CD4-positive, alpha-beta T cell (primary cell): ENCODE measurements around the gene MAP7D1. TPM values are rescaled to one million over a fixed set of nuclear protein-coding genes. Genes with fewer than 3 reads are reported as not detected.
"Not testable (repeated sequence)": the region's sequence is repeated elsewhere in the genome, so short reads cannot be mapped to it uniquely, and the experiment has no call there.

Experiments
- ATAC-seq: fragments of 200-7000 bp; cut with Tn5 transposase; one replicate; pipeline ENCODE4 v1.10.0; 2022; ENCODE audit warnings: mild to moderate bottlenecking; ENCODE audit not compliant: poor library complexity
- CTCF ChIA-PET: fragments of 350-600 bp; sonication (Branson Sonifier 250); formaldehyde crosslinking; loops from one replicate; lab custom pipeline; 2021; ENCODE audit warnings: antibody characterized with exemption, inconsistent platforms; lab: Charles Lee
- POLR2A ChIA-PET: fragments of 350-600 bp; sonication (Branson Sonifier 250); formaldehyde crosslinking; loops from one replicate; lab custom pipeline; 2021; ENCODE audit warnings: antibody characterized with exemption, inconsistent platforms; lab: Charles Lee
- DNase-seq, 14 experiments: peaks; one replicate each; pipeline ENCODE4 v3.0.0-alpha.2; 2013 to 2020; ENCODE audit warnings: mixed read lengths in 2 of 14
- H3K27ac ChIP-seq, 2 donors: one replicate each; pipeline versions ENCODE4 v1.5.1 to v1.7.0; 2013; ENCODE audit warnings: low read length in 2 of 2, low read depth in 1 of 2, mild to moderate bottlenecking in 1 of 2
- H3K27me3 ChIP-seq, 2 experiments: 1 replicate in 1 of 2; 2 replicates in 1 of 2; pipeline versions ENCODE4 v1.6.1 to v1.7.0; 2013; ENCODE audit warnings: low read length in 2 of 2, control low read depth in 1 of 2, mild to moderate bottlenecking in 1 of 2, moderate library complexity in 1 of 2; ENCODE audit not compliant: insufficient read depth in 2 of 2, control insufficient read depth in 1 of 2
- H3K36me3 ChIP-seq: one replicate; pipeline ENCODE4 v1.6.1; 2013; ENCODE audit warnings: low read length, control low read depth; ENCODE audit not compliant: insufficient read depth
- H3K4me1 ChIP-seq: one replicate; pipeline ENCODE4 v1.6.1; 2013; ENCODE audit warnings: low read length, control low read depth; ENCODE audit not compliant: insufficient read depth
- H3K4me3 ChIP-seq: one replicate; pipeline ENCODE4 v1.5.1; 2013; ENCODE audit warnings: mild to moderate bottlenecking, low read length, moderate library complexity
- H3K9me3 ChIP-seq, 2 experiments: 1 replicate in 1 of 2; 2 replicates in 1 of 2; pipeline versions ENCODE4 v1.6.1 to v1.7.0; 2013; ENCODE audit warnings: low read length in 2 of 2, mild to moderate bottlenecking in 2 of 2, control low read depth in 1 of 2, moderate library complexity in 1 of 2; ENCODE audit not compliant: control insufficient read depth in 1 of 2, insufficient read depth in 1 of 2
- H3K27ac Mint-ChIP-seq: one replicate; pipeline ENCODE4 v1.8.0; 2020; ENCODE audit warnings: mixed read lengths
- H3K27me3 Mint-ChIP-seq: one replicate; pipeline ENCODE4 v1.8.0; 2021; ENCODE audit warnings: mixed read lengths
- H3K36me3 Mint-ChIP-seq: one replicate; pipeline ENCODE4 v1.8.0; 2021; ENCODE audit warnings: low read depth, mixed read lengths
- H3K4me1 Mint-ChIP-seq: one replicate; pipeline ENCODE4 v1.8.0; 2021; ENCODE audit warnings: low read depth, mixed read lengths
- H3K4me3 Mint-ChIP-seq: one replicate; pipeline ENCODE4 v1.8.0; 2020; ENCODE audit warnings: mild to moderate bottlenecking, mixed read lengths
- H3K9me3 Mint-ChIP-seq: one replicate; pipeline ENCODE4 v1.8.0; 2020; ENCODE audit warnings: mixed read lengths
- CTCF ChIP-seq: fragments of 200-600 bp; IDR thresholded peaks from one replicate; pipeline ENCODE4 v1.8.0; 2022; ENCODE audit warnings: antibody characterized with exemption, mild to moderate bottlenecking
- intact Hi-C, 2 experiments: fragments of 100-400 bp; cut with DNase I in 1 of 2; cut with micrococcal nuclease in 1 of 2; formaldehyde crosslinking; loops; one replicate each; pipeline versions ENCODE4 v1.15.1 to v1.9.0; 2023 to 2025; cut with DNase I, micrococcal nuclease
- total RNA-seq, 174 experiments: library from RNA in 2 of 174; stranded (reverse) in 2 of 174; gene quantifications; one replicate each; pipeline ENCODE4 v1.2.3 and lab custom pipeline; 2021 to 2026

MAP7D1 gene
- total RNA-seq, 2 experiments from 2014 or later = 156 to 163 TPM

DNA sequence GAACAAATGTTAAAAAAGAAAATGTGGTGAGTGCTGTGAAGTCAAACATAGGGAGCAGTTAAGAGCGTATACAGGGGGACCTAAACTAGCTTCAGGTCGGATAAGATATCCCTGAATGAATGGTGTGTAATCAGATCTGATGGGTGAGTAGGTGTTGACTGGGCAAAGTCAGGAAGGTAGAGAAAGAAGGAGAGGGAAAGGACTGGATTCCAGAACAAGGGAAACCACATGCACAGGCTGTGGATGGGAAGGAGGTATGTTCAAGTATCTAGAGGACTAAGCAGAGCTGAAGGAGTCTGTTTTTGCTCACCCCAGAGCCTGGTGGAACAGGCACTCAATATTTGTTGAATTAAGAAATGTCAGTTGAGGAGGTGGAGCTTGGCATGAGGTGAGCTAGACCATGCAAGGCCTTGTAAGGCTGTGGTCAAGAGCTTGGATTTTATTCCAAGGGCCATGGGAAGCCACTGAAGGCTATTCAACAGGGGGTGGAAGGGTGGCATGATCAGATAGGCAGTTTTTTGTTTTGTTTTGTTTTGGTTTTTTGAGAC lies 27.4 kb downstream of the MAP7D1 start:
- Histone ChIP-seq H3K4me3 (no peak overlapping the region), H3K4me1 (peaks cover 7% of the 10 kb centered on the region), H3K27ac (no peak overlapping the region), H3K36me3 (peaks cover 28% of the 10 kb centered on the region), H3K27me3 (no peaks in the 10 kb centered on the region), H3K9me3 (no peaks in the 10 kb centered on the region)
- intact Hi-C loops = no loop called here
- H3K4me1 Mint-ChIP-seq = peaks cover 10% of the 10 kb centered on the region
- no peak for TF ChIP-seq CTCF
- H3K36me3 Mint-ChIP-seq = peaks cover 33% of the 10 kb centered on the region
- CTCF ChIA-PET = interaction anchor here (0.9 to 2.1 kb wide), 3 partner anchors 20 to 82 kb away, joined by 3 to 13 read pairs (median 3); partner anchors contain the start of gene TRAPPC3
- no peaks in the 10 kb centered on the region for H3K9me3 Mint-ChIP-seq
- DNase-seq = no peak
- POLR2A ChIA-PET = interaction anchor here (0.9 to 2.1 kb wide), 7 partner anchors 9 to 40 kb away, joined by 3 to 19 read pairs (median 4); partner anchors contain the start of genes THRAP3 and TRAPPC3
- peak overlapping the region; percentile 0 for H3K27ac Mint-ChIP-seq
- no peaks in the 10 kb centered on the region for H3K27me3 Mint-ChIP-seq
- no peak overlapping the region for H3K4me3 Mint-ChIP-seq
- no peak for ATAC-seq

GRCh38 chr1:36187800-36188593 lies 32.0 kb downstream of the MAP7D1 start:
- H3K4me3 ChIP-seq = no peak overlapping the region
- Mint-ChIP-seq H3K27me3 (no peaks in the 10 kb centered on the region), H3K9me3 (no peaks in the 10 kb centered on the region), H3K4me3 (no peak overlapping the region), H3K27ac (peak overlapping the region; percentile 29), H3K4me1 (peaks cover 10% of the 10 kb centered on the region), H3K36me3 (no peaks in the 10 kb centered on the region)
- ChIA-PET CTCF (interaction anchor here (0.7 to 3.1 kb wide), 15 partner anchors 16 to 263 kb away, joined by 3 to 114 read pairs (median 4); partner anchors contain the start of genes MAP7D1, OSCP1, SH3D21 and THRAP3), POLR2A (interaction anchor here (0.6 to 2.7 kb wide), 8 partner anchors 21 to 54 kb away, joined by 3 to 75 read pairs (median 12); partner anchors contain the start of genes MAP7D1, THRAP3 and TRAPPC3)
- intact Hi-C loops = loop anchor here (1.0 to 2.0 kb wide), 5 partner anchors 37 to 97 kb away; partner anchors contain the start of gene TRAPPC3 (in 2 of the 2)
- peak; percentile 99 for ATAC-seq
- no peaks in the 10 kb centered on the region for H3K36me3 ChIP-seq
- no peaks in the 10 kb centered on the region for H3K27me3 ChIP-seq
- H3K4me1 ChIP-seq = peaks cover 7% of the 10 kb centered on the region
- H3K9me3 ChIP-seq = no peaks in the 10 kb centered on the region
- peak overlapping the region in 1 of 2 donors; percentile 12 for H3K27ac ChIP-seq
- peak; percentile 84 for TF ChIP-seq CTCF
- DNase-seq = peak; percentile 70 to 92 (median 76)

- ATAC-seq, H3K36me3 ChIP-seq, H3K27me3 Mint-ChIP-seq, H3K4me1 ChIP-seq, POLR2A ChIA-PET, H3K27ac Mint-ChIP-seq, CTCF ChIA-PET, H3K27ac ChIP-seq, intact Hi-C loops, H3K4me1 Mint-ChIP-seq, H3K9me3 ChIP-seq, H3K4me3 Mint-ChIP-seq, H3K27me3 ChIP-seq, H3K9me3 Mint-ChIP-seq, DNase-seq, H3K4me3 ChIP-seq, H3K36me3 Mint-ChIP-seq: not testable (repeated sequence)
These were observed 40.8 kb downstream of the MAP7D1 start for GRCh38 chr1:36196805-36197204.
